Measurements from ENCODE around the gene EDC4.

EDC4 gene

GRCh38 chr16:67878232-67878631 lies 5.4 kb downstream of the EDC4 start:
- H3K36me3 Mint-ChIP-seq = peaks cover 20% of the 10 kb centered on the region
- no peak overlapping the region for H3K27ac Mint-ChIP-seq
- H3K4me1 Mint-ChIP-seq = peaks cover 19% of the 10 kb centered on the region
- no peak overlapping the region for H3K4me3 Mint-ChIP-seq
- no peaks in the 10 kb centered on the region for H3K27me3 Mint-ChIP-seq
- DNase-seq (ENCODE audit: low spot score in 2 of 2) (no peak), ATAC-seq (ENCODE audit: low read depth) (no peak)
- H3K9me3 Mint-ChIP-seq = no peaks in the 10 kb centered on the region

- Mint-ChIP-seq H3K4me1 (peaks cover 17% of the 10 kb centered on the region), H3K27me3 (no peaks in the 10 kb centered on the region), H3K36me3 (peaks cover 24% of the 10 kb centered on the region), H3K27ac (no peak overlapping the region), H3K9me3 (no peaks in the 10 kb centered on the region), H3K4me3 (no peak overlapping the region)
- no peak for ATAC-seq (ENCODE audit: low read depth)
- no peak for DNase-seq (ENCODE audit: low spot score in 2 of 2)
Measured at GRCh38 chr16:67878846-67879245, 6.0 kb downstream of the EDC4 start.

GRCh38 chr16:67879462-67879861 lies 6.6 kb downstream of the EDC4 start:
- Mint-ChIP-seq H3K36me3 (peaks cover 26% of the 10 kb centered on the region), H3K27me3 (no peaks in the 10 kb centered on the region), H3K4me3 (no peak overlapping the region), H3K27ac (no peak overlapping the region), H3K4me1 (peaks cover 13% of the 10 kb centered on the region), H3K9me3 (no peaks in the 10 kb centered on the region)
- DNase-seq (ENCODE audit: low spot score in 2 of 2) = no peak
- no peak for ATAC-seq (ENCODE audit: low read depth)

GRCh38 chr16:67879936-67880335 lies 7.1 kb downstream of the EDC4 start:
- no peak for DNase-seq (ENCODE audit: low spot score in 2 of 2)
- peaks cover 10% of the 10 kb centered on the region for H3K4me1 Mint-ChIP-seq
- peaks cover 27% of the 10 kb centered on the region for H3K36me3 Mint-ChIP-seq
- no peaks in the 10 kb centered on the region for H3K9me3 Mint-ChIP-seq
- H3K4me3 Mint-ChIP-seq = no peak overlapping the region
- no peak for ATAC-seq (ENCODE audit: low read depth)
- H3K27ac Mint-ChIP-seq = no peak overlapping the region
- no peaks in the 10 kb centered on the region for H3K27me3 Mint-ChIP-seq

- Mint-ChIP-seq H3K36me3 (peaks cover 27% of the 10 kb centered on the region), H3K4me3 (no peak overlapping the region), H3K4me1 (peaks cover 4% of the 10 kb centered on the region), H3K9me3 (no peaks in the 10 kb centered on the region), H3K27ac (no peak overlapping the region), H3K27me3 (no peaks in the 10 kb centered on the region)
- ATAC-seq (ENCODE audit: low read depth) = no peak
- DNase-seq (ENCODE audit: low spot score in 2 of 2) = no peak
Measured at GRCh38 chr16:67880584-67880983, 7.7 kb downstream of the EDC4 start.

GRCh38 chr16:67881621-67882161 lies 8.8 kb downstream of the EDC4 start:
- Mint-ChIP-seq H3K36me3 (peaks cover 27% of the 10 kb centered on the region), H3K27me3 (no peaks in the 10 kb centered on the region), H3K4me1 (no peaks in the 10 kb centered on the region), H3K27ac (no peak overlapping the region), H3K4me3 (no peak overlapping the region), H3K9me3 (no peaks in the 10 kb centered on the region)
- DNase-seq (ENCODE audit: low spot score in 2 of 2) (no peak), ATAC-seq (ENCODE audit: low read depth) (no peak)

- Mint-ChIP-seq H3K27ac (no peak overlapping the region), H3K36me3 (peaks cover 24% of the 10 kb centered on the region), H3K27me3 (no peaks in the 10 kb centered on the region), H3K9me3 (no peaks in the 10 kb centered on the region), H3K4me3 (no peak overlapping the region), H3K4me1 (no peaks in the 10 kb centered on the region)
- DNase-seq (ENCODE audit: low spot score in 2 of 2) (no peak), ATAC-seq (ENCODE audit: low read depth) (no peak)
Measured at GRCh38 chr16:67882374-67883145, 9.7 kb downstream of the EDC4 start.

GRCh38 chr16:67883146-67883871 lies 10.5 kb downstream of the EDC4 start:
- H3K36me3 Mint-ChIP-seq = peaks cover 24% of the 10 kb centered on the region
- H3K9me3 Mint-ChIP-seq = no peaks in the 10 kb centered on the region
- DNase-seq (ENCODE audit: low spot score in 2 of 2) = no peak
- no peak overlapping the region for H3K4me3 Mint-ChIP-seq
- ATAC-seq (ENCODE audit: low read depth) = peak; percentile 7
- H3K4me1 Mint-ChIP-seq = no peaks in the 10 kb centered on the region
- H3K27ac Mint-ChIP-seq = no peak overlapping the region
- H3K27me3 Mint-ChIP-seq = no peaks in the 10 kb centered on the region

- ATAC-seq (ENCODE audit: low read depth) (peak; percentile 97), DNase-seq (ENCODE audit: low spot score in 2 of 2) (peak; percentile 77 to 87)
- H3K9me3 Mint-ChIP-seq = no peaks in the 10 kb centered on the region
- H3K36me3 Mint-ChIP-seq = peaks cover 22% of the 10 kb centered on the region
- H3K27me3 Mint-ChIP-seq = no peaks in the 10 kb centered on the region
- no peak overlapping the region for H3K4me3 Mint-ChIP-seq
- no peaks in the 10 kb centered on the region for H3K4me1 Mint-ChIP-seq
- H3K27ac Mint-ChIP-seq = no peak overlapping the region
Measured at GRCh38 chr16:67883872-67884261, 11.0 kb downstream of the EDC4 start.

GRCh38 chr16:67884684-67885083 lies 11.8 kb downstream of the EDC4 start, which contains the start of gene NRN1L:
TSS of gene NRN1L (plus strand) at chr16:67884885. CDS start at chr16:67884904, 19 bp downstream.
- no peaks in the 10 kb centered on the region for H3K9me3 Mint-ChIP-seq
- no peaks in the 10 kb centered on the region for H3K4me1 Mint-ChIP-seq
- H3K27ac Mint-ChIP-seq = no peak within 1 kb of the TSS
- no peak within 1 kb of the TSS for H3K4me3 Mint-ChIP-seq
- peaks cover 20% of the 10 kb centered on the region for H3K36me3 Mint-ChIP-seq
- H3K27me3 Mint-ChIP-seq = no peaks in the 10 kb centered on the region
- ATAC-seq (ENCODE audit: low read depth) (no peak), DNase-seq (ENCODE audit: low spot score in 2 of 2) (no peak)

- H3K27ac Mint-ChIP-seq = no peak overlapping the region
- ATAC-seq (ENCODE audit: low read depth) (no peak), DNase-seq (ENCODE audit: low spot score in 2 of 2) (no peak)
- H3K27me3 Mint-ChIP-seq = no peaks in the 10 kb centered on the region
- no peak overlapping the region for H3K4me3 Mint-ChIP-seq
- H3K36me3 Mint-ChIP-seq = peaks cover 15% of the 10 kb centered on the region
- no peaks in the 10 kb centered on the region for H3K9me3 Mint-ChIP-seq
- no peaks in the 10 kb centered on the region for H3K4me1 Mint-ChIP-seq
Measured at GRCh38 chr16:67885545-67885944, 12.7 kb downstream of the EDC4 start.

- Mint-ChIP-seq H3K9me3 (no peaks in the 10 kb centered on the region), H3K36me3 (peaks cover 15% of the 10 kb centered on the region), H3K27ac (no peak overlapping the region), H3K4me1 (no peaks in the 10 kb centered on the region), H3K27me3 (no peaks in the 10 kb centered on the region), H3K4me3 (no peak overlapping the region)
- ATAC-seq (ENCODE audit: low read depth) (no peak), DNase-seq (ENCODE audit: low spot score in 2 of 2) (no peak)
Measured at GRCh38 chr16:67885976-67886375, 13.1 kb downstream of the EDC4 start.

GRCh38 chr16:67886387-67886786 lies 13.5 kb downstream of the EDC4 start:
- Mint-ChIP-seq H3K27ac (no peak overlapping the region), H3K36me3 (peaks cover 12% of the 10 kb centered on the region), H3K4me1 (no peaks in the 10 kb centered on the region), H3K9me3 (no peaks in the 10 kb centered on the region), H3K4me3 (no peak overlapping the region), H3K27me3 (no peaks in the 10 kb centered on the region)
- no peak for ATAC-seq (ENCODE audit: low read depth)
- DNase-seq (ENCODE audit: low spot score in 2 of 2) = no peak

- Mint-ChIP-seq H3K4me1 (peaks cover 3% of the 10 kb centered on the region), H3K27ac (no peak overlapping the region), H3K36me3 (peaks cover 6% of the 10 kb centered on the region), H3K9me3 (no peaks in the 10 kb centered on the region), H3K4me3 (no peak overlapping the region), H3K27me3 (no peaks in the 10 kb centered on the region)
- no peak for DNase-seq (ENCODE audit: low spot score in 2 of 2)
- no peak for ATAC-seq (ENCODE audit: low read depth)
Measured at GRCh38 chr16:67888331-67888730, 15.5 kb downstream of the EDC4 start.

Measured in memory B cell (primary cell).